Measurements from ENCODE around the gene DENND10.

DNA sequence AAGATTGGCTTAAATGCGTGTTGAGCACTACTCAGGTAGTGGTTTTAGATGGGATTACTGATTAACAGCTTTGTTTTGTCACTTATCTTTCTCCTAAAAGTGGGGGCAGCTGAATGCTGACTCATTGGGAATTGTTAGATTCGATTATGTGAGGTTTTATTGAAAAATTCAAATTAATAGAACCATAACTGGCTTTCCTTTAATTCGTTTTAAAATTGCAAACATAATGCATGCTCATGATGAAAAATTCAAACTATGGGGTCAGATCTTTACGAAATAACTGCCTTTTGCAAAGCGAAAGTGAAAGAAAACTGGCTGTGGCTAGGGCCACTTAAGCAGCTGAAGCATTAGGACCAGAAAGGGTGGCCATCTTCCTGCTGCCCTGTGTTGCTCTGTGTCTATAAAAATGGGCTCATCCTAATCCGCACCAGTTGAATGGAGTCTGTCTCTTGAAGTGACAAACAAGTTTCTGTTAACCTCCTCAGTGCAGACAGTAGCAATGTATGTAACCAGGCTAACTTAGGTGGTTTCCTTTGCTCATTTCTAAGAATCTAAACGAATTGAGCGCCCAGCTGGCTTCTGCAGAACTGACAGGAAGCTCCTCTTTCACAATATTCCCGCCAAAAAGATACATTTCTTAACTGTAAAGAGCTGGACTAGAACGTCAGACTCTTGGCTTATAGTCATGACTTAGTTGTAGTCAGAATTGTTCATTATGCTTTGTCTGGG lies 27.8 kb downstream of the DENND10 start:
- TF ChIP-seq SUZ12 (IDR thresholded peaks at IDR 0.05; ENCODE audit: extremely low read depth, insufficient read depth, insufficient read length) (no peak), YY1 (IDR thresholded peaks at IDR 0.05; ENCODE audit: insufficient read depth, insufficient read length) (no peak)

All from NT2/D1 (cell line).